GM12892 (cell line): Measurements from ENCODE around the gene APOE.

Experiments
- POLR2A ChIP-seq: IDR thresholded peaks from 2 replicates; pipeline ENCODE4 v1.6.1; 2011; ENCODE audit warnings: low read depth, low read length, control low read depth
- POLR2AphosphoS5 ChIP-seq: IDR thresholded peaks from 2 replicates; pipeline ENCODE4 v1.6.1; 2011; ENCODE audit warnings: low read depth, low read length, control low read depth

- TF ChIP-seq POLR2A (no peak), POLR2AphosphoS5 (no peak)
These were observed 32.9 kb upstream of the APOE start for GRCh38 chr19:44872661-44873060.
